GM04503 (cell line): ENCODE results near the gene FNDC3B.

ENCODE experiments used
- DNase-seq: peaks from one replicate; pipeline ENCODE4 v3.0.0-alpha.2; 2012; ENCODE audit warnings: low read depth

FNDC3B gene

GRCh38 chr3:172449466-172450149 is 410.2 kb downstream of the FNDC3B start:
- DNase-seq: no peak
